ENCODE measurements around the gene HPS1. TPM values are rescaled to one million over a fixed set of nuclear protein-coding genes. Genes with fewer than 3 reads are reported as not detected.

HPS1 gene
- total and polyA plus RNA-seq, 10 of the 15 experiments (the other 5 are each of a cell fraction or from before 2014, with no cell fraction given) = 27.1 to 138 (median 54.8) TPM

DNA sequence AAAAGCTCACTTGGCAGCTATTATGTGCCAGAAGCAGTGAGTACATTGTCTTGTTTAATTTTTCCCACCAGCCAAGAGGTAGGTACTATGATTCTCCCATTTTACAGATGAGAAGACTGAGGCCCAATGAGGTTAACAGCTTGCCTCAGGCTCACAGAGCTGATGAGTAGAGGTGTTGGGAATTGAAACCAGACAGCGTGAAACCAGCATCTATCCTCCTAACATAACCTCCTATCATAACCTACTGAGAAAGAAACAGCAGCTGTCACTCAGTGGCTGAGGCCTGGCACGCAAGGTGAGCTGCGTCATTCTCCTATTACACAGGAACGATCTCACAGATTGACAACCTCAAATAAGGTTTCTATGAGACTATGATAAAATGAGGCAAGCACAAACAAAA, 37.9 kb downstream of the HPS1 start (continued):
- TF ChIP-seq, protein P1, sequence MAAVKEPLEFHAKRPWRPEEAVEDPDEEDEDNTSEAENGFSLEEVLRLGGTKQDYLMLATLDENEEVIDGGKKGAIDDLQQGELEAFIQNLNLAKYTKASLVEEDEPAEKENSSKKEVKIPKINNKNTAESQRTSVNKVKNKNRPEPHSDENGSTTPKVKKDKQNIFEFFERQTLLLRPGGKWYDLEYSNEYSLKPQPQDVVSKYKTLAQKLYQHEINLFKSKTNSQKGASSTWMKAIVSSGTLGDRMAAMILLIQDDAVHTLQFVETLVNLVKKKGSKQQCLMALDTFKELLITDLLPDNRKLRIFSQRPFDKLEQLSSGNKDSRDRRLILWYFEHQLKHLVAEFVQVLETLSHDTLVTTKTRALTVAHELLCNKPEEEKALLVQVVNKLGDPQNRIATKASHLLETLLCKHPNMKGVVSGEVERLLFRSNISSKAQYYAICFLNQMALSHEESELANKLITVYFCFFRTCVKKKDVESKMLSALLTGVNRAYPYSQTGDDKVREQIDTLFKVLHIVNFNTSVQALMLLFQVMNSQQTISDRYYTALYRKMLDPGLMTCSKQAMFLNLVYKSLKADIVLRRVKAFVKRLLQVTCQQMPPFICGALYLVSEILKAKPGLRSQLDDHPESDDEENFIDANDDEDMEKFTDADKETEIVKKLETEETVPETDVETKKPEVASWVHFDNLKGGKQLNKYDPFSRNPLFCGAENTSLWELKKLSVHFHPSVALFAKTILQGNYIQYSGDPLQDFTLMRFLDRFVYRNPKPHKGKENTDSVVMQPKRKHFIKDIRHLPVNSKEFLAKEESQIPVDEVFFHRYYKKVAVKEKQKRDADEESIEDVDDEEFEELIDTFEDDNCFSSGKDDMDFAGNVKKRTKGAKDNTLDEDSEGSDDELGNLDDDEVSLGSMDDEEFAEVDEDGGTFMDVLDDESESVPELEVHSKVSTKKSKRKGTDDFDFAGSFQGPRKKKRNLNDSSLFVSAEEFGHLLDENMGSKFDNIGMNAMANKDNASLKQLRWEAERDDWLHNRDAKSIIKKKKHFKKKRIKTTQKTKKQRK (IDR thresholded peaks at IDR 0.05; ENCODE audit: low read depth, low read length) = no peak
- TF ChIP-seq PAX8 (IDR thresholded peaks at IDR 0.05) (no peak), IRF4 (IDR thresholded peaks at IDR 0.05; ENCODE audit: low read depth, low read length) (no peak)
- TF ChIP-seq, protein P2, sequence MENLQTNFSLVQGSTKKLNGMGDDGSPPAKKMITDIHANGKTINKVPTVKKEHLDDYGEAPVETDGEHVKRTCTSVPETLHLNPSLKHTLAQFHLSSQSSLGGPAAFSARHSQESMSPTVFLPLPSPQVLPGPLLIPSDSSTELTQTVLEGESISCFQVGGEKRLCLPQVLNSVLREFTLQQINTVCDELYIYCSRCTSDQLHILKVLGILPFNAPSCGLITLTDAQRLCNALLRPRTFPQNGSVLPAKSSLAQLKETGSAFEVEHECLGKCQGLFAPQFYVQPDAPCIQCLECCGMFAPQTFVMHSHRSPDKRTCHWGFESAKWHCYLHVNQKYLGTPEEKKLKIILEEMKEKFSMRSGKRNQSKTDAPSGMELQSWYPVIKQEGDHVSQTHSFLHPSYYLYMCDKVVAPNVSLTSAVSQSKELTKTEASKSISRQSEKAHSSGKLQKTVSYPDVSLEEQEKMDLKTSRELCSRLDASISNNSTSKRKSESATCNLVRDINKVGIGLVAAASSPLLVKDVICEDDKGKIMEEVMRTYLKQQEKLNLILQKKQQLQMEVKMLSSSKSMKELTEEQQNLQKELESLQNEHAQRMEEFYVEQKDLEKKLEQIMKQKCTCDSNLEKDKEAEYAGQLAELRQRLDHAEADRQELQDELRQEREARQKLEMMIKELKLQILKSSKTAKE (IDR thresholded peaks at IDR 0.05; ENCODE audit: low read depth, poor library complexity, severe bottlenecking) = peak; percentile 29

DNA sequence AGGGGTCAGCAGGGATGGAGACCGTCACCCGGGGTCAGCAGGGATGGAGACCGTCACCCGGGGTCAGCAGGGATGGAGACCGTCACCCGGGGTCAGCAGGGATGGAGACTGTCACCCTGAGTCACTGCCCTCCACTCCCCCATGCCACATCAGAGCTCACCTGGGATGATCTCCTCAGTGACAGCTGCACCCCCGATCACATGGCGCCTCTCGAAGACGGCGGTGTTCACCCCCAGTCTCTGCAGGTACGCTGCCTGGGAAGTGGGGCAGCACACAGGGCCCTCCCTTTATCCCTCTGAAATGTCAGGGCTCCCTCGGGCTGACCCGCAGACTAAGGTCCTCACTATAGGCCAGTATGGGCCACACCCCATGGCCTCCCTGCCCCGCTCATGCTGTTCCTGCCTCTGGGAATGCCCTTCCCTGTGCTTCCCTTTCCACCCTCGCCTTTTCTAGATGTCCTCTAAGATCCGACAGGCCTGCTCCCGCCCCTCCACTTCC, 38.9 kb downstream of the HPS1 start:
- no peaks in the 10 kb centered on the region for H3K36me3 ChIP-seq (ENCODE audit: control insufficient read depth in 2 of 2, insufficient read depth in 2 of 2, low read length in 1 of 2)
- BruUV-seq (replicated peaks) = no TSS peak
- WGBS (ENCODE audit: insufficient coverage, insufficient replicate concordance, low lambda C conversion rate, missing lambda C conversion rate) = 88% methylated on average over 18 of the region's 18 CpGs
- ATAC-seq = no peak
- no peaks in the 10 kb centered on the region for H3K27me3 ChIP-seq (replicated peaks in 1 of 2; ENCODE audit: control insufficient read depth in 2 of 2, insufficient read depth in 2 of 2, low read length in 1 of 2)
- FAIRE-seq = no peak
- no peak overlapping the region for H3K27ac ChIP-seq (ENCODE audit: control insufficient read depth, insufficient read depth)
- ChIA-PET CTCF (interaction anchor here (0.5 to 1.0 kb wide), 2 partner anchors 13 to 390 kb away, joined by 3 read pairs; no protein-coding TSS in a partner anchor), RAD21 (ENCODE audit: unreplicated experiment) (no interaction called here), POLR2A (no interaction called here), SMC1A (ENCODE audit: uncharacterized antibody, unreplicated experiment) (interaction anchor here (1.5 kb wide), 1 partner anchor 37 kb away, joined by 3 read pairs; no protein-coding TSS in a partner anchor)
- in situ Hi-C loops (cut with MboI) = no loop called here
- H3K9ac ChIP-seq (ENCODE audit: control insufficient read depth, insufficient read depth, low read length) = no peak overlapping the region
- no peak for DNase-seq (ENCODE audit: low read depth, low spot score)
- no peaks in the 10 kb centered on the region for H3K79me2 ChIP-seq (ENCODE audit: control insufficient read depth, insufficient read depth, low read length)
- no peaks in the 10 kb centered on the region for H3K9me3 ChIP-seq (replicated peaks; ENCODE audit: control insufficient read depth, insufficient read depth, low read length)
- intact Hi-C loops (cut with micrococcal nuclease; ENCODE audit: unreplicated experiment) = no loop called here
- no peak overlapping the region for H3K4me2 ChIP-seq (ENCODE audit: control insufficient read depth, insufficient read depth)
- no peak overlapping the region for H2AFZ ChIP-seq (ENCODE audit: control insufficient read depth, low read depth, low read length)
- H3K4me1 ChIP-seq (ENCODE audit: control insufficient read depth, insufficient read depth, low read length) = peaks cover 47% of the 10 kb centered on the region
- H4K20me1 ChIP-seq (ENCODE audit: control insufficient read depth, insufficient read depth) = no peaks in the 10 kb centered on the region
- no peak overlapping the region for H3K4me3 ChIP-seq
- TF ChIP-seq ASH2L (IDR thresholded peaks at IDR 0.05; ENCODE audit: borderline replicate concordance, low read depth) = no peak
- no peak for TF ChIP-seq EZH2 (IDR thresholded peaks at IDR 0.05; ENCODE audit: borderline replicate concordance, control insufficient read depth, low read depth, low read length)
- TF ChIP-seq, protein P3, sequence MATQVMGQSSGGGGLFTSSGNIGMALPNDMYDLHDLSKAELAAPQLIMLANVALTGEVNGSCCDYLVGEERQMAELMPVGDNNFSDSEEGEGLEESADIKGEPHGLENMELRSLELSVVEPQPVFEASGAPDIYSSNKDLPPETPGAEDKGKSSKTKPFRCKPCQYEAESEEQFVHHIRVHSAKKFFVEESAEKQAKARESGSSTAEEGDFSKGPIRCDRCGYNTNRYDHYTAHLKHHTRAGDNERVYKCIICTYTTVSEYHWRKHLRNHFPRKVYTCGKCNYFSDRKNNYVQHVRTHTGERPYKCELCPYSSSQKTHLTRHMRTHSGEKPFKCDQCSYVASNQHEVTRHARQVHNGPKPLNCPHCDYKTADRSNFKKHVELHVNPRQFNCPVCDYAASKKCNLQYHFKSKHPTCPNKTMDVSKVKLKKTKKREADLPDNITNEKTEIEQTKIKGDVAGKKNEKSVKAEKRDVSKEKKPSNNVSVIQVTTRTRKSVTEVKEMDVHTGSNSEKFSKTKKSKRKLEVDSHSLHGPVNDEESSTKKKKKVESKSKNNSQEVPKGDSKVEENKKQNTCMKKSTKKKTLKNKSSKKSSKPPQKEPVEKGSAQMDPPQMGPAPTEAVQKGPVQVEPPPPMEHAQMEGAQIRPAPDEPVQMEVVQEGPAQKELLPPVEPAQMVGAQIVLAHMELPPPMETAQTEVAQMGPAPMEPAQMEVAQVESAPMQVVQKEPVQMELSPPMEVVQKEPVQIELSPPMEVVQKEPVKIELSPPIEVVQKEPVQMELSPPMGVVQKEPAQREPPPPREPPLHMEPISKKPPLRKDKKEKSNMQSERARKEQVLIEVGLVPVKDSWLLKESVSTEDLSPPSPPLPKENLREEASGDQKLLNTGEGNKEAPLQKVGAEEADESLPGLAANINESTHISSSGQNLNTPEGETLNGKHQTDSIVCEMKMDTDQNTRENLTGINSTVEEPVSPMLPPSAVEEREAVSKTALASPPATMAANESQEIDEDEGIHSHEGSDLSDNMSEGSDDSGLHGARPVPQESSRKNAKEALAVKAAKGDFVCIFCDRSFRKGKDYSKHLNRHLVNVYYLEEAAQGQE (IDR thresholded peaks at IDR 0.05; ENCODE audit: low read depth, low read length) = no peak
- TF ChIP-seq, protein P4, sequence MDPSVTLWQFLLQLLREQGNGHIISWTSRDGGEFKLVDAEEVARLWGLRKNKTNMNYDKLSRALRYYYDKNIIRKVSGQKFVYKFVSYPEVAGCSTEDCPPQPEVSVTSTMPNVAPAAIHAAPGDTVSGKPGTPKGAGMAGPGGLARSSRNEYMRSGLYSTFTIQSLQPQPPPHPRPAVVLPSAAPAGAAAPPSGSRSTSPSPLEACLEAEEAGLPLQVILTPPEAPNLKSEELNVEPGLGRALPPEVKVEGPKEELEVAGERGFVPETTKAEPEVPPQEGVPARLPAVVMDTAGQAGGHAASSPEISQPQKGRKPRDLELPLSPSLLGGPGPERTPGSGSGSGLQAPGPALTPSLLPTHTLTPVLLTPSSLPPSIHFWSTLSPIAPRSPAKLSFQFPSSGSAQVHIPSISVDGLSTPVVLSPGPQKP (IDR thresholded peaks at IDR 0.05; ENCODE audit: low read depth, low read length) = no peak
- no peak for TF ChIP-seq SUPT20H (IDR thresholded peaks at IDR 0.05; ENCODE audit: borderline replicate concordance, control insufficient read depth, low read depth, low read length)
- no peak for TF ChIP-seq YBX1 (IDR thresholded peaks at IDR 0.05)
- TF ChIP-seq SMC3 (IDR thresholded peaks at IDR 0.05; ENCODE audit: borderline replicate concordance, low read length) = no peak
- no peak for TF ChIP-seq IKZF2 (IDR thresholded peaks at IDR 0.05)
